GM21390 (cell line): ENCODE measurements around the gene SPNS1.
"Not testable (repeated sequence)": the region's sequence is repeated elsewhere in the genome, so short reads cannot be mapped to it uniquely, and the experiment has no call there.

Source experiments
- ATAC-seq: cut with Tn5 transposase; IDR thresholded peaks from one replicate; pipeline ENCODE4 v1.9.1; 2021; ENCODE audit not compliant: unreplicated experiment

Gene SPNS1

DNA sequence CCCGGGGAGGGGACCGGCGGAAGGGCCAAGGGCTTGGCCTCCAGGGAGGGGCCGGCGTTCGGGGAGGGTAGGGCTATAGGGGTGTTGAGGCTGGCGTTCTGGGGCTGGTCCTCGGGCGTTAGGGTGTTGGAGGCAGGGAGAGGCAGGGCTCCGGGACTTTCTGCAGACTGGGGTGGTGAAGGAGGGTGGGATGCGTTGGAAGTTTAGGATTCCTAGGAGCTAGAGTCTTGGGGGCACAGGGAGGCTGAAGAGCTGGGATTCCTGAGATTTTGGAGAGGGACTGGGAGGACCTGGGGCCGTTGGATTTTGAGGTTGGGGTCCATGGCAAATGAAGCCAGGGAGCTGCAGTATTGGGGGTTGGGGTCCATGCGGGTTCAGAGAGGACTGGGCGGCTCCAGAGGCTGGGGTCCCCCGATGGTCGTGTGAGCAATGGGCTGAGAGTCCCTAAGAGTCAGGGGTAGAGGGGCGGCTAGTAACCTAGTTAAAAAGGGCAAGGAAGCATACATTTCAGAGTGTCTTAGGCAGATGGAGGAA, 23.1 kb upstream of the SPNS1 start:
- ATAC-seq = no peak

DNA sequence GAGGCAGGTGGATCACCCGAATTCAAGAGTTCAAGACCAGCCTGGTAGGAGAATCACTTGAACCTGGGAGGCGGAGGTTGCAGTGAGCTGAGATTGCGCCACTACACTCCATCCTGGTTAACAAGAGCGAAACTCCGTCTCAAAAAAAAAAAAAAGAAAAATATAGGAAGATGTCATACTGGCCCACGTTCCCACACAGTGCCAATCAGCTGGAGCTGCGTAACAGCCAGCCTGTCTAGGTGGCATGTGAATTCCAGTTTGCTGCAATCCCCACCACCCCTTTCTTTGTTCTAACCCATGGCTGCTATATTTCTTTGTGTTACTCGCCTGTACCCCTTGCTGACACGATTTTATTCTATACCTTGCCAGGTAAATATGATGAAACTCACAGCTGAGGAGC, 16.4 kb upstream of the SPNS1 start:
- no peak for ATAC-seq

- no peak for ATAC-seq
Observed at GRCh38 chr16:28958836-28959235, 15.7 kb upstream of the SPNS1 start.

- ATAC-seq = no peak
Observed at GRCh38 chr16:28964072-28964471, 10.5 kb upstream of the SPNS1 start.

GRCh38 chr16:28964496-28964895, 10.1 kb upstream of the SPNS1 start:
- no peak for ATAC-seq

DNA sequence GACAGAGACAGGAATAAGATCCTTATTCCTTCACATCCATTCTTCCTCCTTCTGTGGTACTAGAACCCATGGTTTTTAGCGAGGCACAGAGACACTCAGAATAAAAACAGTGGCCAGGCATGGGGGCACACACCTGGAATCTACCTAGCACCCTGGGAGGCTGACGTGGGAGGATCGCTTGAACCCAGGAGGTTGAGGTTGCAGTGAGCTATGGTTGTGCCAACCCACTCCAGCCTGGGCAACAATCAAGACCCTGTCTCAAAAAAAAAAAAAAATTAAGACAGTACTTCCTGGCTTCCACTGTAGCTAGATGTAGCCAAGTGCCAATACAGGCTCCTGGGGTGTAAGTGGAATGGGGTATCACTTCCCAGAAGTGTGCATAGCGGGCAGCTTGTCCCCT, 7.4 kb upstream of the SPNS1 start:
- ATAC-seq = no peak

DNA sequence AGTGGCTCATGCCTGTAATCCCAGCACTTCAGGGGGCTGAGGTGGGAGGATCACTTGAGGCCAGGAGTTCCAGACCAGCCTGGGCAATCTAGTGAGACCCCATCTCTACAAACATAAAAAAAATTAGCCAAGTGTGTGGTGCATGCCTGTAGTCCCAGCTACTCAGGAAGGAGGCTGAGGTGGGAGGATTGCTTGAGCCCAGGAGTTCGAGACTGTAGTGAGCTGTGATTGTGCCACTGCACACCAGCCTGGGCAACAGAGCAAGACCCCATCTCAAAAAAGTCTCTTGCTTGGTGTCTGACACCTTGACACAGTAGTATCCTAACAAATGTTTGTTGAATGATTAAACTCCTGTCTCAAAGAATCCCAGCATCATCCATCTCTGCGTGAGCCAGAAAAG, 4.9 kb upstream of the SPNS1 start:
- not testable (repeated sequence) for ATAC-seq

GRCh38 chr16:28974007-28974436, 556 bp upstream of the SPNS1 start:
- no peak for ATAC-seq

- peak; percentile 20 for ATAC-seq
Observed at GRCh38 chr16:28975158-28975599, 601 bp downstream of the SPNS1 start.

DNA sequence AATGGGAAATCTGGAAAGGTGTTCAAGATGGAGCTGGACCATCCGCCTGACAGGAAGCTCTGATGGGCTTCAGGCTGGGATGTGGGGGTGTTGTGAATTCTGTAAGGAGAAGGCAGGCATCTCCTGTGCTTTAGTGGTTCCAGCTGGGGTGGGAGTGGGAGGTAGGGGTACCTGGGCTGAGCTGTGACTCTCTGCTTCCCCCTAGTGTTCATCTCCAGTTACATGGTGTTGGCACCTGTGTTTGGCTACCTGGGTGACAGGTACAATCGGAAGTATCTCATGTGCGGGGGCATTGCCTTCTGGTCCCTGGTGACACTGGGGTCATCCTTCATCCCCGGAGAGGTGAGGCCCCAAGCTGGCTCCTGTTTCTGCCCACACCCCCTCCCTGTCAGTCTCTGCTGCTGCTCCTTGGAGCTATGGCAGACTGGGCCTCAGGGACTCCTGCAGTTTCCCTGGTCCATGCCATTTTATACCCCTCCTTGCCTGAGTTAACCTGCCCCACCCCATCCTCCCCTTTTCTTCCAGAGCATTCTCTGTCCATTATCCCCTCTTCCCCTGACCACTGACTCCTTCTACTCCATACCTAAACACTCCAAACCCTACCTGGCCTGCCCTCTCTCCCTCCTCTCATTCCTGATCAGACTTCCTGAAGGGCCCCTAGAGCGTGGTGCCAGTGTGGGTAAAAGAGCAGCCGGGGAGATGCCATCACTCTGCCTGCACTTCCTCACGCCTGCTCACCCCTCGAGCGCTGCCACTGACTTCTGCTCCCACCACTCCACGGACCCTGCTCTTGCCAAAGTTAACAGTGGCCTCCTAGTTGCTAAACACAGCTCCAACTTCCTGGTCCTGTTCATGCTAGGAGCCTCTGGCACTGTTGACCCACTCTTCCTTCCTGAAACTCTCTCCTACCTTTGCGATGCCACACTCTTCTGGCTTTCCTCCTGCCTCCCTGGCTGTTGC, 3.4 kb downstream of the SPNS1 start:
- ATAC-seq = no peak

DNA sequence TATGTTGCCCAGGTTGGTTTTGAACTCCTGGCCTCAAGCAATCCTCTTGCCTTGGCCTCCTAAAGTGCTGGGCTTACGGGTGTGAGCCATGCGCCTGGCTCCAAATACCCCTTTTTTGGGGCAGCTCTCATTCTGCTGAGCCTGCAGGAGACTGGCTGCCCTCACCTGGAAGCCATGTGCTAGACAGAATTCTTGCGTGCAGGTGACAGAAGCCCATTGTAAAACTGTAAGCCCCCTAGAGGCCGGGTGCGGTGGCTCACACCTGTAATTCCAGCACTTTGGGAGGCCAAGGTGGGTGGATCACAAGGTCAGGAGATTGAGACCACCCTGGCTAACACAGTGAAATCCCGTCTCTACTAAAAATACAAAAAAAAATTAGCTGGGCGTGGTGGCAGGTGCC, 5.8 kb downstream of the SPNS1 start:
- not testable (repeated sequence) for ATAC-seq

DNA sequence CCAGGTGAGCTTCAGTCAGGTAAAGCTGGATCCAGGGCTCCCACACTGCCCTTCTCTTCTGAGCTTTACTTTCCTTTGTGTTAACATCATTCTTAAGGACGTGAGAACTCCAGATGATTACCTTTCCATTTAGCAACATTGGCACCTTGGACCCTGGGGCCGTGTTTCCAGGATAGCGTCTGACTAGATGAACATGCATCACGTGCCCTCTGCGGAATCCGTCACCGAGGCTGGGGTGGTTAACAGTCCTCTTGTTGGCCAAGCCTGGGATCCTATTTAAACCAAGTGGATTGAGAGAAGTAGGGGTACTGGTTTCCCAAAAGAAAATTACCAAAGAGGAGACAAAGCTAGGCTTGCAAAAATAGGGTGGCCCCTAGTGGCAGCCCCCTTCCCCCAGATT, 6.4 kb downstream of the SPNS1 start:
- ATAC-seq = no peak

DNA sequence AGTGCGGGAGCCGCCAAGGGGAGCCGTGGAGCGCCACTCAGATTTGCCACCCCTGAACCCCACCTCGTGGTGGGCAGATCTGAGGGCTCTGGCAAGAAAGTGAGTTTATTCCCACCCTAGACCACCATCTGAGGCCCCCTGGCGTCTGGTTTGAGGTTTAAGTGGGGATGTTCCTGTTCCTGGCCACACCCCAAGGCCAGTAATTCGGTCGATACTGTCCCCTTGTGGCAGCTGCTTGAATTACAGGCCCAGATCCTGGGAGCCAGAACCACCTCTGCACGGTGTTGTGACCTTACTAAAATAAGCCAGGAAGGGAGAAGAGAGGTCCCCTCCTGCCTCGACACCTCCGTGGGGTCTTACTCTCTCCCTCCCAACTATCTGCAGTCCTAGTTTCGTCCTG, 6.9 kb downstream of the SPNS1 start:
- ATAC-seq = no peak

GRCh38 chr16:28982418-28982817, 7.8 kb downstream of the SPNS1 start:
- ATAC-seq = no peak

GRCh38 chr16:28982949-28983348, 8.4 kb downstream of the SPNS1 start:
- ATAC-seq = no peak

GRCh38 chr16:28983644-28984043, 9.1 kb downstream of the SPNS1 start:
- no peak for ATAC-seq

DNA sequence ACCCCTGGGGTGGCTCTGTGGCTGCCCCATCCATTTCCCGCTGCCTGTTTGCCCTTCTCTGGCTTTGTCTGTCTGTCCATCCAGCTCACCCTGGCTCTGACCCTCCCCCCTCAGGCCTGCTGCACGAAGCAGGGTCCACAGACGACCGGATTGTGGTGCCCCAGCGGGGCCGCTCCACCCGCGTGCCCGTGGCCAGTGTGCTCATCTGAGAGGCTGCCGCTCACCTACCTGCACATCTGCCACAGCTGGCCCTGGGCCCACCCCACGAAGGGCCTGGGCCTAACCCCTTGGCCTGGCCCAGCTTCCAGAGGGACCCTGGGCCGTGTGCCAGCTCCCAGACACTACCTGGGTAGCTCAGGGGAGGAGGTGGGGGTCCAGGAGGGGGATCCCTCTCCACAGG, 9.5 kb downstream of the SPNS1 start:
- ATAC-seq = no peak

- no peak for ATAC-seq
Observed at GRCh38 chr16:28984619-28985135, 10.1 kb downstream of the SPNS1 start, which contains the start of gene LAT. TSS of gene LAT (plus strand) at chr16:28985052. CDS start at chr16:28985418, 366 bp downstream.

DNA sequence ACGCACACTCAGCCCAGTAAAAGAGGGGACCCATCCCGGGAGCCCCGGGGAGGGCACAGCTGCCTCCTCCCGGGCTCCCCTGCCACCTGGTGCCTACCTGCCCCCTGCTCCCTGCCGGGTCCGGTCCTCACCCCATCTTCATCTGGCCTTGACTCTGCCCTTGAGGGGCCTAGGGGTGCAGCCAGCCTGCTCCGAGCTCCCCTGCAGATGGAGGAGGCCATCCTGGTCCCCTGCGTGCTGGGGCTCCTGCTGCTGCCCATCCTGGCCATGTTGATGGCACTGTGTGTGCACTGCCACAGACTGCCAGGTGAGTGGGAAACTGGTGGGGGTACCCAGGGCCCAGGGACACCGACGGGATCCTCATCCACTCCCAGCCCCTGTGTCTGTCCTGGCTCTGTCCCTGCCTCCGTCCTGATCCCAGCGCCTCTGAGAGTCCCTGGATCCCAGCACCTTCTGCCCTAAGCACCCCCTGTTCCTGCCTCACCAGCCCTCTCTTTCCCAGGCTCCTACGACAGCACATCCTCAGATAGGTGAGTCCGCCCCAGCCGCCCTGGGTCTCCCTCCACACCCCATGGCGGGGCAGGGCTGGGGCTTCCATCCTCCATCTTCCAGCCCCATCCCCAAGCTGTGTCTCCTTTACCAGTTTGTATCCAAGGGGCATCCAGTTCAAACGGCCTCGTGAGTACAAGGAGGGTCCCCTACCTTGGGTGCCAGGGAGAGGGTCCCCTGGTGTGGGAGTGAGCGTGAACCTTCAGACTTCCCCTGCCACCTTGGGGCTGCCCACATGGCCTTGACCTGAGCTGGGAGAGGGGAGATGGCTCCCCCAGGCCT, 10.8 kb downstream of the SPNS1 start:
- ATAC-seq = no peak

- ATAC-seq = no peak
Observed at GRCh38 chr16:28986046-28986445, 11.5 kb downstream of the SPNS1 start.

GRCh38 chr16:28986492-28986891, 11.9 kb downstream of the SPNS1 start:
- ATAC-seq = no peak
